H9 (cell line): ENCODE results near the gene TCF7L2. TPM values are rescaled to one million over a fixed set of nuclear protein-coding genes. Genes with fewer than 3 reads are reported as not detected.
A peak's percentile ranks its signal among the peaks of the same experiment; 100 is the strongest.

Experiments
- DNase-seq: peaks from one replicate; pipeline ENCODE4 v3.0.0-alpha.2; 2017
- H2AFZ ChIP-seq: one replicate; pipeline ENCODE4 v1.6.1; 2013; ENCODE audit warnings: mild to moderate bottlenecking, low read length, control low read depth, moderate library complexity
- H2AK5ac ChIP-seq: 2 replicates; pipeline ENCODE4 v1.6.1; 2013; ENCODE audit warnings: low read length, control low read depth, mixed read lengths; ENCODE audit not compliant: insufficient read length
- H2BK120ac ChIP-seq: one replicate; pipeline ENCODE4 v1.6.1; 2013; ENCODE audit warnings: low read depth, mild to moderate bottlenecking, low read length, control low read depth, inconsistent platforms; ENCODE audit not compliant: poor library complexity, severe bottlenecking
- H2BK12ac ChIP-seq: 2 replicates; pipeline ENCODE4 v1.6.1; 2013; ENCODE audit warnings: low read length, control low read depth, mixed read lengths, low read depth; ENCODE audit not compliant: insufficient read length
- H2BK15ac ChIP-seq: 2 replicates; pipeline ENCODE4 v1.6.1; 2013; ENCODE audit warnings: low read depth, low read length, control low read depth
- H2BK20ac ChIP-seq: one replicate; pipeline ENCODE4 v1.6.1; 2013; ENCODE audit warnings: low read depth, mild to moderate bottlenecking, low read length, control low read depth, inconsistent platforms; ENCODE audit not compliant: poor library complexity, severe bottlenecking
- H2BK5ac ChIP-seq: 2 replicates; pipeline ENCODE4 v1.6.1; 2013; ENCODE audit warnings: low read length, control low read depth, mixed read lengths; ENCODE audit not compliant: insufficient read length
- H3K14ac ChIP-seq: 2 replicates; pipeline ENCODE4 v1.6.1; 2013; ENCODE audit warnings: low read length, control low read depth; ENCODE audit not compliant: insufficient read depth
- H3K18ac ChIP-seq: 2 replicates; pipeline ENCODE4 v1.6.1; 2013; ENCODE audit warnings: low read depth, mild to moderate bottlenecking, mixed read lengths, low read length, control low read depth; ENCODE audit not compliant: insufficient read length
- H3K23ac ChIP-seq: 2 replicates; pipeline ENCODE4 v1.6.1; 2013; ENCODE audit warnings: low read length, control low read depth, mixed read lengths, low read depth; ENCODE audit not compliant: insufficient read length
- H3K23me2 ChIP-seq: 2 replicates; pipeline ENCODE4 v1.6.1; 2013; ENCODE audit warnings: low read depth, mild to moderate bottlenecking, mixed read lengths, low read length, control low read depth; ENCODE audit not compliant: insufficient read length, poor library complexity, severe bottlenecking
- H3K27ac ChIP-seq: 2 replicates; pipeline ENCODE4 v1.5.1; 2013; ENCODE audit warnings: low read length, control low read depth, mixed read lengths, low read depth; ENCODE audit not compliant: insufficient read length
- H3K27me3 ChIP-seq: 2 replicates; pipeline ENCODE4 v1.6.1; 2013; ENCODE audit warnings: low read length, control low read depth, inconsistent platforms; ENCODE audit not compliant: insufficient read depth
- H3K4ac ChIP-seq: 2 replicates; pipeline ENCODE4 v1.6.1; 2013; ENCODE audit warnings: low read depth, mild to moderate bottlenecking, control low read depth, inconsistent platforms, low read length, moderate library complexity
- H3K4me1 ChIP-seq: 2 replicates; pipeline ENCODE4 v1.6.1; 2013; ENCODE audit warnings: low read length, control low read depth, inconsistent platforms; ENCODE audit not compliant: insufficient read depth
- H3K4me2 ChIP-seq: 2 replicates; pipeline ENCODE4 v1.6.1; 2013; ENCODE audit warnings: low read length, control low read depth, mixed read lengths; ENCODE audit not compliant: insufficient read length, insufficient read depth
- H3K56ac ChIP-seq: 2 replicates; pipeline ENCODE4 v1.6.1; 2013; ENCODE audit warnings: low read depth, mild to moderate bottlenecking, mixed read lengths, low read length, control low read depth; ENCODE audit not compliant: insufficient read length
- H3K79me1 ChIP-seq: 2 replicates; pipeline ENCODE4 v1.6.1; 2013; ENCODE audit warnings: low read depth, mild to moderate bottlenecking, moderate library complexity, low read length, control low read depth, inconsistent platforms; ENCODE audit not compliant: insufficient read depth, poor library complexity, severe bottlenecking
- H3K79me2 ChIP-seq: 2 replicates; pipeline ENCODE4 v1.6.1; 2013; ENCODE audit warnings: low read length, control low read depth, inconsistent platforms; ENCODE audit not compliant: insufficient read depth
- H3K9ac ChIP-seq: 2 replicates; pipeline ENCODE4 v1.6.1; 2013; ENCODE audit warnings: low read length, control low read depth, mixed read lengths; ENCODE audit not compliant: insufficient read length; ENCODE audit errors: extremely low read depth
- H3K9me3 ChIP-seq: one replicate; pipeline ENCODE4 v1.6.1; 2013; ENCODE audit warnings: low read depth, low read length, inconsistent platforms; ENCODE audit not compliant: control insufficient read depth
- H3T11ph ChIP-seq: one replicate; pipeline ENCODE4 v1.6.1; 2013; ENCODE audit warnings: mild to moderate bottlenecking, low read length, control low read depth, inconsistent platforms
- H4K20me1 ChIP-seq: one replicate; pipeline ENCODE4 v1.6.1; 2013; ENCODE audit not compliant: control insufficient read depth, insufficient read length, insufficient read depth
- H4K5ac ChIP-seq: 2 replicates; pipeline ENCODE4 v1.6.1; 2013; ENCODE audit warnings: low read depth, mild to moderate bottlenecking, mixed read lengths, low read length, control low read depth; ENCODE audit not compliant: insufficient read length
- H4K8ac ChIP-seq: replicated peaks from 2 replicates; pipeline ENCODE4 v1.6.1; 2013; ENCODE audit warnings: low read length, control low read depth, mixed read lengths, low read depth; ENCODE audit not compliant: insufficient read length
- H4K91ac ChIP-seq: 2 replicates; pipeline ENCODE4 v1.6.1; 2013; ENCODE audit warnings: low read depth, mild to moderate bottlenecking, moderate library complexity, mixed read lengths, low read length, control low read depth; ENCODE audit not compliant: insufficient read length
- H3K27ac Mint-ChIP-seq, 3 experiments: 2 replicates in 2 of 3; 3 replicates in 1 of 3; pipeline ENCODE4 v1.8.0; 2020 to 2021; ENCODE audit warnings: mixed read lengths in 3 of 3, mild to moderate bottlenecking in 1 of 3, moderate library complexity in 1 of 3
- H3K27me3 Mint-ChIP-seq: 2 replicates; pipeline ENCODE4 v1.8.0; 2021; ENCODE audit warnings: low read depth, mild to moderate bottlenecking, moderate library complexity, mixed read lengths
- H3K36me3 Mint-ChIP-seq, 3 experiments: 2 replicates in 2 of 3; 3 replicates in 1 of 3; pipeline ENCODE4 v1.8.0; 2020 to 2021; ENCODE audit warnings: low read depth in 3 of 3, mixed read lengths in 3 of 3; ENCODE audit not compliant: insufficient read depth in 1 of 3
- H3K4me1 Mint-ChIP-seq, 2 experiments: 2 replicates each; pipeline ENCODE4 v1.8.0; 2020; ENCODE audit warnings: mixed read lengths in 2 of 2
- H3K4me3 Mint-ChIP-seq, 2 experiments: 2 replicates in 1 of 2; 3 replicates in 1 of 2; pipeline ENCODE4 v1.8.0; 2020 to 2021; ENCODE audit warnings: mild to moderate bottlenecking in 2 of 2, mixed read lengths in 2 of 2, moderate library complexity in 1 of 2
- H3K9me3 Mint-ChIP-seq, 2 experiments: 2 replicates in 1 of 2; 3 replicates in 1 of 2; pipeline ENCODE4 v1.8.0; 2020; ENCODE audit warnings: mild to moderate bottlenecking in 2 of 2, mixed read lengths in 2 of 2, moderate library complexity in 1 of 2
- WGBS: extraction: QIAGEN DNeasy Blood & Tissue Kit; methylation state at CpG from one replicate; pipeline ENCODE4 v1.1.7; 2013; ENCODE audit warnings: missing lambda C conversion rate, low lambda C conversion rate, mixed read lengths; ENCODE audit not compliant: insufficient read length; ENCODE audit errors: extremely low coverage; 5-methylcytosine and 5-hydroxymethylcytosine counted together
- total RNA-seq: library from RNA; stranded (reverse); gene quantifications from 2 replicates; pipeline ENCODE4 v1.2.1, GENCODE V29; 2021
- TF ChIP-seq, protein P1 (sequence below): fragments of 200-600 bp; sonication (generic); conservative IDR thresholded peaks from 3 replicates; pipeline ENCODE4 v1.8.0; 2021; ENCODE audit warnings: antibody characterized with exemption, mild to moderate bottlenecking

TCF7L2 gene
- total RNA-seq, 1 experiment from 2014 or later: 71.1 TPM

DNA sequence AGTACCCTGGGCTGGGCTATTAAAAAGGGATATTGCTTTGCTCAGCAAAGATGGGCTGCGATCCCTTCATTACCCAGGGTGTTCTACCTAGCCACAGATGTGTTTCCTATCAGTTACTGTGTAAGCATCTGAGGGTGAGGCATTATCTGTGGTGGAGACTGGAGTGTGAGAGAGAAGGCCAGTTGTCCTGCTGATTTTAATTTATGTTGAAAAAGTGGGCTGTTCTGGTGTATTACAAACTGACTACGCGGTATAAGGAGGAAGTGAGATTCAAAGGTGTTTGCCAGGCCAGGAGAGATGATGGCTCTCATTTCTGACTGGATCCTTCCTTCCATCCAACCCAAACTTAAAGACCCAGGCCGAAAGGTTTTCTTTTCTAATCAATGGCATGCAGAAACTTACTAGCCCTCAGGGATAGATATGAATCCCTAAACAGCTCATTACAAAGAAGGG lies 7.6 kb downstream of the TCF7L2 start:
- Histone ChIP-seq H3K23ac (no peak overlapping the region), H3K4me1 (peaks cover 21% of the 10 kb centered on the region; the same call in 1 of the 2 replicates), H2BK5ac (peak overlapping the region; percentile 94), H2AFZ (no peak overlapping the region), H4K5ac (no peak overlapping the region), H3K23me2 (peaks cover 29% of the 10 kb centered on the region), H3T11ph (peak overlapping the region; percentile 60), H2BK12ac (peak overlapping the region; percentile 52), H3K14ac (no peak overlapping the region), H3K27ac (peak overlapping the region; percentile 97), H3K56ac (peak overlapping the region; percentile 83), H2BK15ac (no peak overlapping the region), H2BK120ac (no peak overlapping the region), H3K4ac (no peak overlapping the region), H2AK5ac (peak overlapping the region; percentile 18), H3K79me1 (peaks cover 4% of the 10 kb centered on the region), H4K20me1 (no peaks in the 10 kb centered on the region), H3K4me2 (peak overlapping the region; percentile 57), H4K8ac (peak overlapping the region; percentile 64), H2BK20ac (no peak overlapping the region), H3K27me3 (no peaks in the 10 kb centered on the region), H3K18ac (peak overlapping the region; percentile 50), H3K79me2 (peaks cover 43% of the 10 kb centered on the region; the same call in 1 of the 2 replicates), H4K91ac (no peak overlapping the region), H3K9ac (peak overlapping the region; percentile 30), H3K9me3 (no peaks in the 10 kb centered on the region)
- Mint-ChIP-seq H3K36me3 (peaks cover 15 to 48% (median 32%) of the 10 kb centered on the region in 3 experiments; a peak in 6 of 7 replicates), H3K27me3 (no peaks in the 10 kb centered on the region), H3K4me1 (peaks cover 85 to 87% of the 10 kb centered on the region in 2 experiments), H3K27ac (peak overlapping the region; percentile 69 to 98 (median 98)), H3K9me3 (no peaks in the 10 kb centered on the region), H3K4me3 (peak overlapping the region; percentile 89 to 98)
- TF ChIP-seq, protein P1, sequence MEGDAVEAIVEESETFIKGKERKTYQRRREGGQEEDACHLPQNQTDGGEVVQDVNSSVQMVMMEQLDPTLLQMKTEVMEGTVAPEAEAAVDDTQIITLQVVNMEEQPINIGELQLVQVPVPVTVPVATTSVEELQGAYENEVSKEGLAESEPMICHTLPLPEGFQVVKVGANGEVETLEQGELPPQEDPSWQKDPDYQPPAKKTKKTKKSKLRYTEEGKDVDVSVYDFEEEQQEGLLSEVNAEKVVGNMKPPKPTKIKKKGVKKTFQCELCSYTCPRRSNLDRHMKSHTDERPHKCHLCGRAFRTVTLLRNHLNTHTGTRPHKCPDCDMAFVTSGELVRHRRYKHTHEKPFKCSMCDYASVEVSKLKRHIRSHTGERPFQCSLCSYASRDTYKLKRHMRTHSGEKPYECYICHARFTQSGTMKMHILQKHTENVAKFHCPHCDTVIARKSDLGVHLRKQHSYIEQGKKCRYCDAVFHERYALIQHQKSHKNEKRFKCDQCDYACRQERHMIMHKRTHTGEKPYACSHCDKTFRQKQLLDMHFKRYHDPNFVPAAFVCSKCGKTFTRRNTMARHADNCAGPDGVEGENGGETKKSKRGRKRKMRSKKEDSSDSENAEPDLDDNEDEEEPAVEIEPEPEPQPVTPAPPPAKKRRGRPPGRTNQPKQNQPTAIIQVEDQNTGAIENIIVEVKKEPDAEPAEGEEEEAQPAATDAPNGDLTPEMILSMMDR: no peak
- DNase-seq: no peak
- WGBS: no CpG with 5 or more reads among the region's 4 CpGs
